Measurements from ENCODE around the gene CINP.

GRCh38 chr14:102359341-102359740, 3.3 kb downstream of the CINP start:
- TF ChIP-seq, protein P1, sequence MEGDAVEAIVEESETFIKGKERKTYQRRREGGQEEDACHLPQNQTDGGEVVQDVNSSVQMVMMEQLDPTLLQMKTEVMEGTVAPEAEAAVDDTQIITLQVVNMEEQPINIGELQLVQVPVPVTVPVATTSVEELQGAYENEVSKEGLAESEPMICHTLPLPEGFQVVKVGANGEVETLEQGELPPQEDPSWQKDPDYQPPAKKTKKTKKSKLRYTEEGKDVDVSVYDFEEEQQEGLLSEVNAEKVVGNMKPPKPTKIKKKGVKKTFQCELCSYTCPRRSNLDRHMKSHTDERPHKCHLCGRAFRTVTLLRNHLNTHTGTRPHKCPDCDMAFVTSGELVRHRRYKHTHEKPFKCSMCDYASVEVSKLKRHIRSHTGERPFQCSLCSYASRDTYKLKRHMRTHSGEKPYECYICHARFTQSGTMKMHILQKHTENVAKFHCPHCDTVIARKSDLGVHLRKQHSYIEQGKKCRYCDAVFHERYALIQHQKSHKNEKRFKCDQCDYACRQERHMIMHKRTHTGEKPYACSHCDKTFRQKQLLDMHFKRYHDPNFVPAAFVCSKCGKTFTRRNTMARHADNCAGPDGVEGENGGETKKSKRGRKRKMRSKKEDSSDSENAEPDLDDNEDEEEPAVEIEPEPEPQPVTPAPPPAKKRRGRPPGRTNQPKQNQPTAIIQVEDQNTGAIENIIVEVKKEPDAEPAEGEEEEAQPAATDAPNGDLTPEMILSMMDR (IDR thresholded peaks at IDR 0.05 in 4 of 5, conservative IDR thresholded peaks at IDR 0.05 in 1 of 5) = no peak
- TF ChIP-seq POLR2A (IDR thresholded peaks at IDR 0.05) = no peak
